Stimulated activated naive B cell treated with anti-CD40 and anti-IgM and Interleukin-4, amounts not matched to agents 10 μg/mL and 1 μg/mL and 100 μg/mL, for 72 hours (primary cell): Measurements from ENCODE around the gene CARS2.

ENCODE experiments used
- ATAC-seq, 2 donors: fragments of 150-1000 bp; cut with Tn5 transposase; replicated peaks; 2 replicates each; pipeline ENCODE4 v1.10.0; 2021; ENCODE audit warnings: moderate library complexity in 1 of 2
- DNase-seq: peaks from one replicate; pipeline ENCODE4 v3.0.0; 2021
- H3K27ac Mint-ChIP-seq: one replicate; pipeline ENCODE4 v1.8.0; 2022; ENCODE audit warnings: mild to moderate bottlenecking, mixed read lengths
- H3K27me3 Mint-ChIP-seq, 2 donors: one replicate each; pipeline ENCODE4 v1.8.0; 2022; ENCODE audit warnings: mixed read lengths in 2 of 2
- H3K36me3 Mint-ChIP-seq, 2 donors: one replicate each; pipeline ENCODE4 v1.8.0; 2022; ENCODE audit warnings: mixed read lengths in 2 of 2, mild to moderate bottlenecking in 1 of 2
- H3K4me1 Mint-ChIP-seq, 2 donors: one replicate each; pipeline ENCODE4 v1.8.0; 2022; ENCODE audit warnings: mixed read lengths in 2 of 2, mild to moderate bottlenecking in 1 of 2
- H3K4me3 Mint-ChIP-seq, 2 donors: one replicate each; pipeline ENCODE4 v1.8.0; 2022; ENCODE audit warnings: mild to moderate bottlenecking in 2 of 2, mixed read lengths in 2 of 2, moderate library complexity in 1 of 2
- H3K9me3 Mint-ChIP-seq, 2 donors: one replicate each; pipeline ENCODE4 v1.8.0; 2022; ENCODE audit warnings: mixed read lengths in 2 of 2, mild to moderate bottlenecking in 1 of 2

The CARS2 gene

DNA sequence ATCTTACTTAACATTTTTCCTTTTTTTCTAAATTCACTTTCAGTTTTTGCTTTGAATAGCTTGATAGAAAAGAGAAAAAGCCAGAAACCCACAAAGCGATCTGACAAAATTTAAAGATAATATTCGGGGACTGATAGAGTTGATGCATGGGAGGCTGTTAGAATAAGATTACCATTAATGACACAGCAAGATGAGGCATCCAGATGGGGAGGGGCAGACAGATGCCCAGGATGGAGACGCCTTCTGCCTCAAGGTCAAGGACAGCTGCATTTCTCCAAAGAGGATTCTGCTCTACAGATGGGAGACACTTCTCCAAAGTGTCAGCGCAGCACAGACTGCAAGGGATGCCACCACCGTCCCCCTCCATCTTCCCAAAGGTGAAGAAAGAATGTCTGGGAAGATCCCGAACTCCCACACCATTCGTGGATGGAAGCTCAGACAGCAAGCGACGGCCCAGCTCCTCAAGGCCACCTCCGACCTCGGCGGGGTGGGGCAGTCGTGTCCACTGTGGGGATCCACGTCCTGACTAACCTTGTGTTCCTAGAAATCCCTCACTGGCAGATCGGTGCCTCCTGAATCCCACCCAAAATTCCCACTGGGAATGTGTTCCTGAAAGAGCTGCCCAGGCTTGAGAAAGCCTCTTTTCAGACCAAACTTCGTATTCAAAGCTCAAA is 57.6 kb downstream of the CARS2 start:
- H3K36me3 Mint-ChIP-seq, result peaks cover 39 to 59% of the 10 kb centered on the region in 2 donors
- H3K27me3 Mint-ChIP-seq, result no peaks in the 10 kb centered on the region
- no peak overlapping the region for H3K27ac Mint-ChIP-seq
- H3K9me3 Mint-ChIP-seq, result no peaks in the 10 kb centered on the region
- no peak overlapping the region for H3K4me3 Mint-ChIP-seq
- peaks cover 30 to 66% of the 10 kb centered on the region in 2 donors for H3K4me1 Mint-ChIP-seq
- ATAC-seq (no peak), DNase-seq (no peak)

DNA sequence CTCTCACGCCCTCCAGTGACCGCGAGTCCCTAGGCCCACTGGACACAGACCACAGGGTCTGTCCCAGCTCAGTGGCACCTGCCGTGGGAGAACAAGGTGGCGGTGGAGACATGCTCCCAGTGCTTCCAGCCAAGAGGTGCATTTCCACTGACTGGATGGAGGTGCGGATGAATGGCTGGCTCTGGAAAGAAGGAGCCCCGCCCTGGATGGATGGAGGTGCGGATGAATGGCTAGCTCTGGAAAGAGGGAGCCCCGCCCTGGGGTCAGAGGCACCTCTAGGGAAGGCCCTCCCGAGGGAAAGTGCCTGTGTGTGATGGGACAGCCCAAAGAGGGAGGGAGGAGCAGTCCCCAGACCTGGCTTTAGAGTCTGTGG is 58.6 kb downstream of the CARS2 start:
- Mint-ChIP-seq H3K9me3 (no peaks in the 10 kb centered on the region), H3K4me1 (peaks cover 22 to 57% of the 10 kb centered on the region in 2 donors), H3K36me3 (peaks cover 40 to 64% of the 10 kb centered on the region in 2 donors), H3K4me3 (no peak overlapping the region), H3K27ac (no peak overlapping the region), H3K27me3 (no peaks in the 10 kb centered on the region)
- DNase-seq (no peak), ATAC-seq (no peak)

DNA sequence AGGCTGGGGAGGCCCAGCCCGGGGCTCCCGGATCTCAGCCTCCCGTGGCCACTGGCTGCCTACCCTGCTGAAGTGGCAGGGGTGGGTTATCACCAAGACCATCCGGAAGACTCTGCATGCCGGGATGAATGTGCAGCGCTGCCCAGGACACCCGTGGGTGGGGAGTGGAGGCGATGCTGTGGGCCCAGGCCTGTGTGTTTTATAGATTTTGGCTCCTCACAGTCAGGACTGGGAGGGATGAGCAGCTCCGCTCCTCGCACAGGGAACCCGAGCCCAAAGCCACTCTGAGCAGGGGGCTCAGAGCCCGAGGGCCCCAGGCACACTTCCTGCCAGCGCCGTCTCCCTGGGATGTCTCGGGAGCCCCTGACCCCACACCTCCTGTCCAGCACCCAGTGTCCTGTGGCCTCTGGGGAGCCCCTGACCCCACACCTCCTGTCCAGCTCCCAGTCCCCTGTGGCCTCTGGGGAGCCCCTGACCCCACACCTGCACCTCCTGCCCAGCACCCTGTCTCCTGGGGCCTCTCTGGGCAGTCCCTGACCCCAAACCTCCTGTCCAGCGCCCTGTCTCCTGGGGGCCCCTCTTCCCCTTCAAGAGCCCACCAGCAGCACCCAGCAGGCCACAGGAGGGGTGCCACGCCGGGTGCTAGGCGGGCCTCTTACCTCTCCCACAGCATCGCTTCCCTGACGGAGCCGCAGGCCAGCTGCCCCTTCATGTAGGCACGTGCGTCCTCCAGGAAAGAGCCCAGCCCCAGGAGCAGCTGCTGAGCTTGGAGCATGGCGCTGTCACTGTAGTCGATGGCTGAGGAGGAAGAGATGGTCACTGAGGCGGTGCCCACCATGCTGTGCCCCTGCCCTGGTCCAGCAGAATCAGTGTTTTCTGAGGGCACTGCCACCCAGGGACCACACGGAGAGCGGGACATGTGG is 59.2 kb downstream of the CARS2 start:
- Mint-ChIP-seq H3K27me3 (no peaks in the 10 kb centered on the region), H3K27ac (peak overlapping the region; percentile 42), H3K36me3 (peaks cover 40 to 61% of the 10 kb centered on the region in 2 donors), H3K9me3 (no peaks in the 10 kb centered on the region), H3K4me1 (peaks cover 17 to 50% of the 10 kb centered on the region in 2 donors), H3K4me3 (peak overlapping the region in 1 of 2 donors; percentile 22)
- ATAC-seq (no peak), DNase-seq (no peak)

- no peak for DNase-seq
- Mint-ChIP-seq H3K27ac (peak overlapping the region; percentile 2), H3K9me3 (no peaks in the 10 kb centered on the region), H3K4me1 (peaks cover 10 to 41% of the 10 kb centered on the region in 2 donors), H3K27me3 (no peaks in the 10 kb centered on the region), H3K36me3 (peaks cover 40 to 61% of the 10 kb centered on the region in 2 donors), H3K4me3 (no peak overlapping the region)
- ATAC-seq, result no peak
Observed at GRCh38 chr13:110645750-110646149, 60.2 kb downstream of the CARS2 start.

DNA sequence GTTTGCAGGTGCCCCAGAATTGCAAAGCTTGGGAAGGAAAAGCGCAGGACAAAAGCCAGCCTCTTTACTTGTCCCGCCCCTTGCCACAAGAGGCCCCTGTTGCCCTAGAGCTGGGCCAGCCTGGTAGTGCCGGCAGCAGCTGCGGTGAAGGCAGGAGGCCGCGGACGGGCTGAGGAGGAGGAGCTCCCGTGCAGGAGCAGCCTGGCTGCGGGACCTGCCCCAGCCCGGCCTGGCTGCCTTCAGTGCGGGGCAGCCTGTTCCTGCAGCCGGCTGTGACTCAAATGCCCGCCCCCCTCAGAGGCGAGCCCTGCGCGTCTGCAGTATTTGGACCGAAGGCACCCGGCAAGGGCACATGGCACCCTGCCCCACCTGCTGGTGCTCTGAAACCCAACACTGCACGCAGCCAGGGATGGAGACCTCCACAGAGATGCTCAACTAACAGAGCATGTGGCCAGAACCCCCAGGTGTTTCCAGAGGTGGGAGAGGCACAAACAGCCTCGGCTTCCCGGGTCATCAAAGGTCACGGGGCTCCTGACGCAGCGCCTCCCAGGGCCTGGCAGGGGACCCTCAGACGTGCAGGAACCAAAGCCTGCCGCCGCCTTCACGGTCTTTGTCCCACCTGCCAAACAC is 60.9 kb downstream of the CARS2 start:
- no peak overlapping the region for H3K27ac Mint-ChIP-seq
- no peak overlapping the region for H3K4me3 Mint-ChIP-seq
- H3K4me1 Mint-ChIP-seq, result peaks cover 15 to 43% of the 10 kb centered on the region in 2 donors
- peaks cover 37 to 61% of the 10 kb centered on the region in 2 donors for H3K36me3 Mint-ChIP-seq
- no peaks in the 10 kb centered on the region for H3K9me3 Mint-ChIP-seq
- peak; percentile 91 to 95 for ATAC-seq
- H3K27me3 Mint-ChIP-seq, result no peaks in the 10 kb centered on the region
- peak; percentile 48 for DNase-seq

GRCh38 chr13:110643768-110644421 is 62.0 kb downstream of the CARS2 start:
- DNase-seq, result no peak
- Mint-ChIP-seq H3K36me3 (peaks cover 34 to 65% of the 10 kb centered on the region in 2 donors), H3K4me1 (peaks cover 13 to 36% of the 10 kb centered on the region in 2 donors), H3K4me3 (no peak overlapping the region), H3K27ac (peak overlapping the region; percentile 59), H3K27me3 (no peaks in the 10 kb centered on the region), H3K9me3 (no peaks in the 10 kb centered on the region)
- no peak for ATAC-seq

GRCh38 chr13:110643324-110643723 is 62.6 kb downstream of the CARS2 start:
- Mint-ChIP-seq H3K4me3 (no peak overlapping the region), H3K36me3 (peaks cover 35 to 65% of the 10 kb centered on the region in 2 donors), H3K4me1 (peaks cover 11 to 35% of the 10 kb centered on the region in 2 donors), H3K27me3 (no peaks in the 10 kb centered on the region), H3K9me3 (no peaks in the 10 kb centered on the region), H3K27ac (peak overlapping the region; percentile 59)
- ATAC-seq (no peak), DNase-seq (no peak)

GRCh38 chr13:110642291-110642981 is 63.5 kb downstream of the CARS2 start:
- Mint-ChIP-seq H3K4me1 (peaks cover 9 to 35% of the 10 kb centered on the region in 2 donors), H3K27me3 (no peaks in the 10 kb centered on the region), H3K36me3 (peaks cover 41 to 64% of the 10 kb centered on the region in 2 donors), H3K9me3 (no peaks in the 10 kb centered on the region), H3K27ac (no peak overlapping the region), H3K4me3 (no peak overlapping the region)
- ATAC-seq (no peak), DNase-seq (no peak)

DNA sequence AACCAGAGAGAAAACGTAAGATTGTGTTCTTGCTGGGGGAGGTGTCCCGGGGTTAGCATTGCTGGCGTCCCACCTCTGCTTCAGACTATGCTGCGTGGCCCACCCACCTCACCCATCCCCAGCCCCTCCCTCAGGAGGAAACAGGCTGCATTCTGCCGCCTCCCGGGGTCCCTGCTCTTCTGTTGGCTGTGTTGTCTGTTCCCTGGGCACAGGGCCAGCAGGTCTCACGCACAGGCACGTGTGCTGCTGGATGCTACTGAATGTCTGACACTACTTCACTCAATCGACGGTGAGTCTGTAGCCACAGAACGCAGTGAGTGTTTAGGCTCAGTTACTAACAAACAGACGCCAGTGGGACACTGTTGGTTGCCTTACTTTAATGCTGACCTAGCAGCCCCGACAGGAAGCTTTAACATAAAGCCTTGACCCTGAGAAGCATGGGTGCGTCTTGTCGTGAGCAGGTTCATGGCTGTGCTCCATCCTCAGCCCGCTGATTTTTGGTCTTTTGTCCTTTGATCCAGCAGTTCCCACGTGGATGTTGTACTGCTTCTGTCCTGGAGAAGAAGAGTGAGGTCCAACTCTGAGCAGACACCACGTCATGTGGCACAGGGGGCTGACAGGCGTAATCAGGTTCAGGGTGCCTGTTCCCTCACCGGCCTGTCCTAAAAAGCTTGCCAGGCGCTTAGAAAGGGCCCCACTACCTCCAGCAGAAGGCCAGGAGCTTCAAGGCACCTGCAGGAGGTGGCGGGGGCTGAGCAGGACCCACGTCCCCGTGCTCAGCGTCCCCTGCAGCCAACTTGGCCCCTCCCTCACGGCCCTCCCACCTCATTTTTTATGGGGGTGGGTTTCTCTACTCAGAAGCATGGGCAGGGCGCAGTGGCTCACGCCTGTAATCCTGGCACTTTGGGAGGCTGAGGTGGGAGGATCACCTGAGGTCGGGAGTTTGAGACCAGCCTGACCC is 64.6 kb downstream of the CARS2 start:
- no peak overlapping the region for H3K4me3 Mint-ChIP-seq
- no peak for ATAC-seq
- no peaks in the 10 kb centered on the region for H3K9me3 Mint-ChIP-seq
- no peaks in the 10 kb centered on the region for H3K27me3 Mint-ChIP-seq
- peak overlapping the region; percentile 69 for H3K27ac Mint-ChIP-seq
- peaks cover 33 to 66% of the 10 kb centered on the region in 2 donors for H3K36me3 Mint-ChIP-seq
- DNase-seq, result no peak
- H3K4me1 Mint-ChIP-seq, result peaks cover 9 to 27% of the 10 kb centered on the region in 2 donors

GRCh38 chr13:110640591-110641029 is 65.3 kb downstream of the CARS2 start:
- Mint-ChIP-seq H3K4me3 (no peak overlapping the region), H3K27ac (peak overlapping the region; percentile 94), H3K4me1 (peaks cover 9 to 19% of the 10 kb centered on the region in 2 donors), H3K36me3 (peaks cover 28 to 63% of the 10 kb centered on the region in 2 donors), H3K27me3 (no peaks in the 10 kb centered on the region), H3K9me3 (no peaks in the 10 kb centered on the region)
- DNase-seq (no peak), ATAC-seq (no peak)

DNA sequence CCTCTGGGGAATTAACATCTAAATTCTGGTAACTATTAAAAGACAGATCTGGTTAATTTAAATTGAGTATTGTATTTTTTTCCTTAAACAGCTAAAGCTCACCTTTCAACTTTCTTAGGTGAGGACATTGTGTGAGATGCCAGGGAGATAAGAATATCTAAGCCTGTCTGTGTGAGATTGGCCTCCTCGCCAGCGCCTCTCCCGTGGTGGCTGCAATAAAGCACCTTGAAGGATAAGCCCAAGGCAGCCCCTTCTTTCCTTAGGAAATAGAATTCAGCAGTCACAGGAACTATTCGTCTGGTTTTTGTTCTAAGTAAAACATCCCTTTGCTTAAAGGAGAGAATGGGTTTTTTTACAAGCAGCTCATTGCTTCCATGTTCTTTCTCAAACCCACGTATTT is 66.0 kb downstream of the CARS2 start:
- Mint-ChIP-seq H3K27me3 (no peaks in the 10 kb centered on the region), H3K27ac (peak overlapping the region; percentile 94), H3K4me3 (no peak overlapping the region), H3K36me3 (peaks cover 28 to 63% of the 10 kb centered on the region in 2 donors), H3K4me1 (peaks cover 9 to 13% of the 10 kb centered on the region in 2 donors), H3K9me3 (no peaks in the 10 kb centered on the region)
- no peak for DNase-seq
- ATAC-seq, result no peak

- ATAC-seq (no peak), DNase-seq (no peak)
- Mint-ChIP-seq H3K36me3 (peaks cover 28 to 63% of the 10 kb centered on the region in 2 donors), H3K4me3 (no peak overlapping the region), H3K4me1 (peaks cover 6% of the 10 kb centered on the region in 2 donors), H3K9me3 (no peaks in the 10 kb centered on the region), H3K27ac (peak overlapping the region; percentile 47), H3K27me3 (no peaks in the 10 kb centered on the region)
Observed at GRCh38 chr13:110638814-110639806, 66.8 kb downstream of the CARS2 start.
